Tongue (tissue), 2 donors: ENCODE results near the gene BRIP1. TPM values are rescaled to one million over a fixed set of nuclear protein-coding genes. Genes with fewer than 3 reads are reported as not detected.
"Not testable (repeated sequence)": the region's sequence is repeated elsewhere in the genome, so short reads cannot be mapped to it uniquely, and the experiment has no call there.

ENCODE experiments used
- DNase-seq: peaks from one replicate; pipeline ENCODE4 v3.0.0-alpha.2; 2015
- total RNA-seq: library from RNA; depleted of rRNA; stranded (reverse); fragments of >200 nt; gene quantifications from one replicate; pipeline ENCODE4 v1.2.3, GENCODE V29; 2014

Gene BRIP1
- 6.5 TPM for total RNA-seq

- peak; percentile 98 for DNase-seq
These were observed at the start of gene BRIP1 for GRCh38 chr17:61862975-61863800. TSS of gene BRIP1 (minus strand) at chr17:61863528. CDS start at chr17:61861539, 1,989 bp downstream.

GRCh38 chr17:61908292-61909037 lies 45.1 kb upstream of the BRIP1 start:
- DNase-seq = no peak

GRCh38 chr17:61907361-61907760 lies 44.0 kb upstream of the BRIP1 start:
- DNase-seq = no peak

GRCh38 chr17:61904094-61904710 lies 40.9 kb upstream of the BRIP1 start:
- DNase-seq = no peak

GRCh38 chr17:61903251-61903650 lies 39.9 kb upstream of the BRIP1 start:
- DNase-seq = no peak

- DNase-seq = no peak
These were observed 34.3 kb upstream of the BRIP1 start for GRCh38 chr17:61897548-61898180.

- DNase-seq = no peak
These were observed 32.1 kb upstream of the BRIP1 start for GRCh38 chr17:61895391-61895790.

GRCh38 chr17:61894310-61894709 lies 31.0 kb upstream of the BRIP1 start:
- not testable (repeated sequence) for DNase-seq

- DNase-seq = not testable (repeated sequence)
These were observed 24.4 kb upstream of the BRIP1 start for GRCh38 chr17:61887733-61888132.

- DNase-seq = not testable (repeated sequence)
These were observed 22.5 kb upstream of the BRIP1 start for GRCh38 chr17:61885865-61886264.

GRCh38 chr17:61884864-61885263 lies 21.5 kb upstream of the BRIP1 start:
- no peak for DNase-seq

GRCh38 chr17:61880589-61881102 lies 17.3 kb upstream of the BRIP1 start:
- DNase-seq = no peak

- no peak for DNase-seq
These were observed 15.8 kb upstream of the BRIP1 start for GRCh38 chr17:61878984-61879612.

- DNase-seq = no peak
These were observed 15.2 kb upstream of the BRIP1 start for GRCh38 chr17:61878520-61878919.

GRCh38 chr17:61877837-61878236 lies 14.5 kb upstream of the BRIP1 start:
- no peak for DNase-seq

GRCh38 chr17:61875804-61876203 lies 12.5 kb upstream of the BRIP1 start:
- DNase-seq = no peak

- no peak for DNase-seq
These were observed 12.0 kb upstream of the BRIP1 start for GRCh38 chr17:61875285-61875684.

GRCh38 chr17:61874075-61874474 lies 10.7 kb upstream of the BRIP1 start:
- no peak for DNase-seq

GRCh38 chr17:61872099-61872498 lies 8.8 kb upstream of the BRIP1 start:
- DNase-seq = no peak

GRCh38 chr17:61869138-61869537 lies 5.8 kb upstream of the BRIP1 start:
- no peak for DNase-seq

- no peak for DNase-seq
These were observed 4.7 kb upstream of the BRIP1 start for GRCh38 chr17:61868074-61868473.

GRCh38 chr17:61867033-61867432 lies 3.7 kb upstream of the BRIP1 start:
- no peak for DNase-seq
